Right forelimb (tissue), 1 donor: ENCODE data around the gene RNF150.

ENCODE experiments used
- DNase-seq: peaks from one replicate; pipeline ENCODE4 v3.0.0-alpha.2; 2018

RNF150 gene

DNA sequence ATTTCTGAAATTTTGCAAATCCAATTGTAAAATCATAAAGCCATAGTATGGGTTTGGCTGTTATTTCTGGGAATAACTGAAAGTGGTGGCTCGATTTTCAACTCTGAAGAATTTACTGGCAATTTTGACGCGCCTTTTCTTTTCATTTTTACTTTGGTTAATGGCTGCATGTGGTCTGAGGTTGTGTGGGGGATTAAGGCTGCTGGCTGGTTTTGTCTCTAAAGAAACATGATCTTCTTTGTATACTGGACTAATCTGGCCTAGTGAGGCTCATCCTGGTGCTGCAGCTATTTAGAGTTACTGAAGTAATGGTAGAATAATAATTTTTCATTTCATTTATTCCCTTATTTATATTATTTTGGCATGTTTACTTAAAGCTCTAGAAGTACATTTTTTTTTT lies 164.0 kb downstream of the RNF150 start:
- DNase-seq = no peak

DNA sequence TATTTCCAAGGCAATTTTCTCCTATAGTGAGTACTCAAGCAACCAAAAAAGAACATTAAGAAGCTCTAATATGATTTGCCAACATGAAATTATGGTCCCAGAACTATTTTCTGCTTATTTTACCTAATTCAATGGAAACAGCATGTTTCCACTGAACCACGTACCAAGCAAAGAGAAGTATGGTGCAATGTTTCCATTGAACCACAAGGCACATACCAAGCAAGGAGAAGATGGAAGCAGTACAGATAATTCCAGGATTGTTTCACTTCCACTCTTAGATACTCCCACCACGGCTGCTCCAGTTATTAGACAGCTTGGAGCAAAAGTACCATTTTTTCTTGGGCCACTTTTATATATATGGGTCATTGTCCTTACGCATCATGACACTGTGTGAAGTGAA lies 164.9 kb downstream of the RNF150 start:
- no peak for DNase-seq

DNA sequence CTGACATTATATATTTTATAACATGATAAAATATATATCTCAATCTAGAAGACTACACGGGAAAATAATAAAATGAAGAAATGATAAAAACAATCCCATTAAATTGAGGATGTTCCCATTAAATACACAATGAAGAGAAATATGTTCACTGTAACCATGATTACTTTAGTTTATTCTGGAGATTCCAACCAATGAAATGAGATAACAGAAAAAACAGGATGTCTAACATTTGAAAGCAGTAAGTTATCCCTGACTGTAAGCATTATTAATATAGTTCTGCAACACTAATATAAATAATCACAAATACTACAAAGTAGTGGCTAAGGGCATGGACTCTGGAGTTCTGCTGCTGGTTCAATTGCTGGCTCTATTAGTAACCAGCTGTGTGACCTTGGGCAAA lies 169.4 kb downstream of the RNF150 start:
- no peak for DNase-seq

DNA sequence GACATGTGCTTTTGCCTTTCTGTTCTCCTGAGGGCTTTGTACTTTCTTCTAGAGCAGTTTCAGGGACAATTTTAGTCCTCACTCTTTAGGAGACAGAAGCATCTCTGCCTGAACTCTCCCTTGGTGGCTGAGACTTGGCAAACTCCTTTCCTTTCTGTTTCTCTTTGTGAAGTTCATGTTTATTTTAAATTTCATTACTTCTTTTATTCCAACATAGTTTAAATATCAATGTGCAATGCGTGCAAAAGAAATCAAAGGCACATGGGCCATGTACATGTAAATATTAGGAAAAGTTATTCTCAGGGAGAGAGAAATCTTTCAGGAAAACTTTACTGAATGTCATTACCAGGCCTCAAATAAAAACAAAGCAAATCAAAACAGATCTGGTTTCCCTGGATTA lies 177.6 kb downstream of the RNF150 start:
- DNase-seq = no peak

DNA sequence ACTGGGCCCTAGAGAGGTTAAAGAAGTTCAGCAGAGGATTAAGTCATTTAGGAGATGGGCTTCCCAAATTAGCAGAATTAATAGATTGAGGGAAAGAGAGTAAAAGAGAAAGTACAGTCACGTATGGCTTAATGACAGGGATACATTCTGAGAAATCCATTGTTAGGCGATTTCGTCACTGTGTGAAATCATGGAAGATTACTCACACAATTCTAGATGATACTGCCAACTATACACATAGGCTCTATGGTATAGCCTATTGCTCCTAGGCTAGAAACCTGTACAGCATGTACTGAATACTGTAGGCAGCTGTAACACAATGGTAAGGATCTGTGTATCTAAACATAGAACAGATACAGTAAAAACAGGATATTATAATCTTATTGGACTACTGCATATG lies 180.6 kb downstream of the RNF150 start:
- no peak for DNase-seq

DNA sequence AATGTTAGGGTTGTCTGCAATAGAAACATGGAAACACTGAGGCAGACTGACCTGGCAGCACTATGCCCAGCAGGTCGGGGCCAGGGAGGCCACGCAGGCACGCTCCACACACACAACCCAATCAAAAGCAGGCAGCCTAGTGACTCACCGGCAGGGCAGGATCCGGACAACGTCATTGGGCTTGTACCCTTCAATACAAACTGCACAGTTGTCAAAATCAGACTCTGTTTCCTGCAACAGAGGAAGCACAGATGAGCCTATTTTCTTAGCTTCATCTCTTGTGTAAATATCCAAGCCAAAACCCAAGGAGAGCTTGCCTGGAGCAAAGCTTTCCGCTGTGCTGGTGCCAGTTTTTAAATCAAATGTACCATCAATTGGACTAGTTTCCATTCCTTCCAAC lies 185.8 kb downstream of the RNF150 start:
- no peak for DNase-seq

DNA sequence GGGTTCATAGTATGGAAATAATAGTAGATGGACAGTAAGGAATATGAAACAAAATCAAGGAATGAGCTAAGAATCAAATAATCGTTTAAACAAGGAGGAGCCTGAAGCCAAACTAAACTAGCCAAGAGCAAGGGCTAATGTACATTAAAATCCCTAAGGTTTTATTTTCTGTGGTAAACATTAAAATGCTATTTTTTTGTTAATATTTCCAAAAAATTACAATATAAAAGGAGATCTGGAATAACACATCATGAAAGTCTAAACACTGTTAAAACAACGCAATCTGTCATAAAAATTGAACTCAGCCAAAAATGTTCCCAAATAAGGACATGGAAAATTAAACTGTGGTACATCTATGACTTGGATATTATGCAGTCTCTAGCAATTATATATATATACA lies 188.2 kb downstream of the RNF150 start:
- no peak for DNase-seq

DNA sequence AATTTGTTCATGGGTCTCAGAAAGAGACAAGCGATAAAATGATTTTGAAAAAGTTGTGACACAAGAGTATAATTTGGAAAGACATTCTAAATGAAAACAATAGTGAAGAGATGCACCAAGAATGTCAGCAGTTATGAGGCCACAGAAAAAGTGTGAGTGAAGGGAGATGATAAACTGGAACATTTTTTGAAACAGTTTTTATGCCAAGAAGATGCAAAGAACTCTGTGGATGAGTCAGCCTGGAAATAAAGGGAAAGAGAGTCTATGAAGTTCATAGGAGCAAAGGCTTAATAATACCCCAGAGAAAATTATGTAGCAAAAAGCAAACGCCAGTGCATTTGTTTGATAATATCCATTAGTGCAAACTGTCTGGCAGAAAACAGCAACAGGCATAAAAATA lies 188.7 kb downstream of the RNF150 start:
- DNase-seq = no peak

DNA sequence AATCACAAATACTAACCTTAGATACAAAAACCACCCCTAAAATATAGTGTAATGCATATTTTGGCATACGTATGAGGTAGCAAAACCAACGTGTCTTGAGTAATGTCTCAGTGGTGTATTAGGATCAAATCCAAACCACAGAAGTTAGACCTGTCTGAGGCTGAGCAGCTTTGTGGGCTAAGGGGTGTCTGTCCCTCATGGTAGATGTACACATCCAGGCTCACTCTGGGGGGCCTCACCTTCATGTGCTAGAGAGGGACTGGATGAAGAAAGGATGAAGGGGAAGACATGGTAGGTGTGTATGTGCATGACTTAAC lies 189.1 kb downstream of the RNF150 start:
- DNase-seq = no peak

DNA sequence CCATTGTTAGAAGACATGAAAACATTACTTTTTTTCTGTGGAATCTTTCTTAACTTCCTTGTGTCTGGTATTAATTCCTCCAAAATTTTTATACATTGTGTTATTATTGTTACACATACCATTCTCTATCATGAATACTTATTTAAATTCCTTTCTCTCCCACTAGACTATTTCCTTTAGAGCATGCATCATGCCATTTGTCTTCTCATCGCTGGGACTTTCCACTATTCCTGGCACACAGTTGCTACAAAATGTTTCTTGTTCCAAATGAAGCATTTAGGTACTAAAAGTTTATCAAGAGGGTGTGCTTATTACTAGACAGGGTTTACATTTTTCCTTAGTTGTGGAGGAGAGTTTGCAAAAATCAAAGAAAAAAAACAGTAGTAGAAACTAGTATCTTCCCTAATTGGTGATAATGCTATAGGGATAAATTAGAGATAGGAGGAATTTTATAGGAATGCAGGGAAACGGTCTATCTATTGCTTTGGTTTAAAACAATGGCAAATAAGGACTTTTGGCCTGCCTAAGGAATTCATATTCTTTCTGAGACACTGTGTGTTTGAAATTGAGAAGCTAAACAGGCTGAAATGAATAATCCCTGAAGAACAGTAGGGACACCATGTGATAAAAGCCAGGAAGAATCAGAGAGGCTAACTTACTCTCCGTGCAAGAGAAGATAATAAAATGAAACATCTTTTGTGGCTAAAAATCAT lies 189.6 kb downstream of the RNF150 start:
- no peak for DNase-seq

DNA sequence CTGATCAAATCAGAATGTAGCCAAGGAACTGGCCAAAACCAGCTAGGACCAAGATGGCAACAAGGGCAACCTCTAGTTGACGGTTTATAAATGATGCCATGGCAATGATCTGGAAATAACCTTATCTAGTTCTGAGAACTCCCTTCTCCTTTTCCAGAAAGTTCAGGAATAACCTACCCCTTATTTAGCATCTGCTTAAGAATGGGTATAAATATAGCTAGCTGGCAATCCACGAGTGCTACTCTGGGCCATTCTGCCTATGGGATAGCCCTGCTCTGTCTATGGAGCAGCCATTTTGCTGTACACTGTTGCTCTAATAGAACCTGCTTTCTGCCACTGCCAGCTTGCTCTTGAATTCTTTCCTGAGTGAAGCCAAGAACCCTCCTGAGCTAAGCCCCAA lies 192.7 kb downstream of the RNF150 start:
- DNase-seq = no peak

DNA sequence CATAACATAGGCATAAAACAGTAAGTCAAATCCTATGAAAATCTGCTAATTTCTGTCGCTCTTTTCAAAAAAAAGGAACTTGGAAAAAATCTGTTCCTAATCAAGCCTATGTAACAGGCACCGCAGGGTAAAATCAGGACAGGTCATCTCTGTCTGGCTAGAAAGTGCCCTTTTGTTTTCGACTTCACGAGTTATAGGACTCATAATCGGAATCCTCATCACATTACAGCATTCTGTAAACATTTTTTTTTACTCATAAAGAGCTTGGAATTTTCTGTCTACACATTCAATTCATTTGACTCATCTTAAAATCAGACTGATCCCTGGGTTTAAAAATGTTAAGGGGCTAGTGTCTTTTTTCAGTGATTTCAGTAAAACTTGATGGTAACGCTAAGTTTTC lies 195.4 kb downstream of the RNF150 start:
- DNase-seq = no peak

DNA sequence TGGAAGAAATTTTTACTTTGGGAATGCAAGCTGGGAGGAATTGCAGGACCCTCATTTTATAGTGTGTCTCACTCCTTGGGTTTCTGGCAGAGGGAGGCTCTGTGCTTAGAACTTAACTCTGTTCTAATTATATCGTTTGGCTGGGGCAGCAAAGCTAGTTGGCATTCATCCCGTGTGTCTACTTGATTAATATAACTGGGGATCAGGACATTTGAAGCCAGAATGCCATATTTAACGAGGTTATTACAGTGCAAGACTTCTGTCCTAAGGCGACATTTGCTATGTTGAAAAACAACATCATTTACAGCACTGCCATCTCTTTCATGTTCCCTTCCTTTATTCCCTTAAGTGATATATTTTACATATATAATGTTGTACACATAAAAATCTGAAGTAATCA lies 198.0 kb downstream of the RNF150 start:
- no peak for DNase-seq

DNA sequence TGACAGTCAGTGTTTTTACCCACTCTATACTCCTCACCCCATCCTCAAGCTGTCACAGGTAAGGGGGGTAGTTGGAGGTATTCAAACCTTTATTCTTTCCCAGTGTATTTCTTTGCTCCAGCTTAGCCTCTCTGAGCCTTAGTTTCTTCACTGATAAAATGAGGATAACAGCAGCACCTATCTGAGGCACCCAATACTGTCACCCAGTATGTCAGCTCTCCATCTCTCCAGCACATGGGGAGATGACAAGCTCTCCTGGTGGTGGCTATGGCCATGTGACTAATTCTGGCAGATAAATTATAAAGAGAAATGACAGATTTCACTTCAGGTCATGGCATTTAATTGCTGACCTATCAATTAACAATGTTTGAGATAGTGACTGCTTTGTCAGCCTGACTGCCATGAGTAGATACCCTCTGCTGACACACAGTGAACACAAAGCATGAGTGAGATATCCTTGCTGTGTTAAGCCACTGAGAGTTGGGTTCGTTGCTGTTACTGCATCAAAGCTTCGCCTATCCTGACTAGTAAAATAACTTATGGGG lies 200.7 kb downstream of the RNF150 start:
- no peak for DNase-seq

DNA sequence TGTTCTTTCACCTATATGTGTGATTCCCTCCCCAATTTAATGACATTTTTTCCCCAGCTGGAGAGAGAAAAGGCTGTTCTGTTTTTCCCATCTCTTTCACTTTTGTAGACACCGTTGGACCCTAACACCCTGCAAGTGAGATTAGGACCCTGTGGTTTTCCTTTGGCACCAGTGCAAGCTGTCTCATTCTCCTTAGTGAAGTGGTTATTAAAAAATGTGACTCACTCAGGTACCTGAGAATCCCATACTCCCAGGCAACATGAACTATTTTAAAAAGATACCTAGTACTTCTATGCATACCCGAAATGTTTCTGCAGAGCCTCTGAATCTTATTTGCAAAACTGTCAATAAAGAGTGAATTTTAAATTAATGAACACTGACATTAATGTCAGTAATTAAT lies 201.4 kb downstream of the RNF150 start:
- DNase-seq = no peak

DNA sequence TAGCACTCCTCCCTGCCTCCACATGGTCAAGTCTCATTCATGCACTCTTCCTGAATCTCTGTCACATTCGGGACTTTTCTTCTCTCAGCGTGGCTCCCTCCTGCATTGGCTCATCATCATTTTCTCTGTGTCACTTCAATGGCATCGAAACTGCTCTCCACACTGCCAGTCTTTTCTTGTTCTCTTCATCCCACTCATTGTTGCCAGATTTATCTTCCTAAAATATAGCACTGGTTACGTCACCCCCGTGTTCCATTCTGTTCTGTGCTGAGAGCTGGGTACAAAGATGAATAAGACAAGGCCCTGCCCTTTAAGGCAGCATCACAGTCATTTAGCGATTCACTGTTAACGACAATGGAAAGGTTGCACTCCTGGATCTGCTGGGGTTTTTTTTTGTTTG lies 202.7 kb downstream of the RNF150 start:
- DNase-seq = no peak

DNA sequence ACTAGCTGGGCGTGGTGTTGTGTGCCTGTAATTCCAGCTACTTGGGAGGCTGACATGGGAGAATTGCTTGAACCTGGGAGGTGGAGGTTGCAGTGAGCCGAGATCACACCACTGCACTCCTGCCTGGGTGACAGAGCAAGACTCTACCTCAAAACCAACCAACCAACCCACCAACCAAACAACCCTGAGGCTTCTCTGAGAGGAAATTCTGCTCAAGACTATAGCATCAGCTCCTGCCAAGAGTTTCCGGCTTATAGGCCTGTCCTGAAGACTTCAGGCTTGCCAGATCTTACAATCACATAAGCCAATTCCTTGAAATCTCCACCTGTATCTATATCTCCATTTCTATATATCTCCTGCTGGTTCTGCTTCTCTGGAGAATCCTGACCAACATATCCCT lies 203.3 kb downstream of the RNF150 start:
- no peak for DNase-seq

DNA sequence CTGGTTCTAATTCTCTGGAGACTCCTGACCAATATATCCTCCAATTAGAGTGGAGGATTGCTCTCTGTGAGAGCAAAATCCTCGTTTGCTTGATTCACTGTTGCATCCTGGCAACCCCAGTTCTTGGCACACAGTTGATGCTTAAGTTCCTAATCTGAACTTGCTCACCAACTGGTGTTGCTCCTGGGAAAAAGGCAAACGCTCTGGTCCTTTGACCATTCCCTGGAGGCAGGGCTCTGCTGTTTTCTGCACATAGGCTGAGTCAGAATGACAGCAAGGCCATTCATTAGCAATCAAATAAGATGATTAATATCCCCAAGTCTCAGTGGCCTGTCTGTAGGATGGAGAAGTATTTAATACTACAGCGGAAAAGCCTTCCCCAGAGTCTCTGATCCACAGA lies 204.4 kb downstream of the RNF150 start:
- DNase-seq = no peak

DNA sequence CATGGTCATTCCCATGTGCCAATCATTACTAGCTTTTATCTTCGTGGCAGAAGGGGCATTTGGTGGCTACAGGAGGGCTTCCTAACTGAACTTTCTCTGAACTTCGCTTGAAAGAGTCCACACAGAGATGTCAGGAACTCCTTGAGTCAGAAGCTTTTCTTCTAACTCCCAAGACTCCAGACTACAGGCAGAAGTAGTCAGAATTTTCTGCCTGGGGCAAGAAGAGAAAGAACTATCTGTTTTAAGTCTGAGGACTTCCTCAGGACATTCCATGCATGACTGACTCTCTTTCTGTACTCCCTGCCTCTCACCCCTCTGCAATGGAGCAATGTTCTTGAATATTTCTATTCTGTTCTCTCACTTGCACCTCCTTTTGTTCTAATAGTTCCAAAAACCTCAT lies 206.6 kb downstream of the RNF150 start:
- no peak for DNase-seq

DNA sequence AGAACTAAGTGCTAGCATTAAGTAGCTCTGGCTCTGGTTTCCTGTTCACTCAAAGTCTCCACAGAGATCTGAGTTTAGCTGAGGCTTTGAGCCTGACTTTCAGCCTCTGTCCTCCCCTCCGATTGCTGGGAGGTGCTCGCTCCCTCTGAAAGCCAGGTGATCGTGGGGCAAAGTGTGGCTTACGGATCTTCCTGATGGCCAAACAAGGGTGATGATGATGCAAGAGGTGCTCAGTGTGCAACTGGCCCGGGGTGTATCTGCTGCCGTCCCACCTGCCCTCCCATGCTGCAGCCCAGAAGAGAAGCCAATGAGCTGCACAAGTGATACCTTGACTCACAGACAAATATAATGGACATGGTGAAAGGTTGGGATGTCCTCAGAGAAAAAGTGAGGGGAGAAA lies 207.9 kb downstream of the RNF150 start:
- DNase-seq = no peak

DNA sequence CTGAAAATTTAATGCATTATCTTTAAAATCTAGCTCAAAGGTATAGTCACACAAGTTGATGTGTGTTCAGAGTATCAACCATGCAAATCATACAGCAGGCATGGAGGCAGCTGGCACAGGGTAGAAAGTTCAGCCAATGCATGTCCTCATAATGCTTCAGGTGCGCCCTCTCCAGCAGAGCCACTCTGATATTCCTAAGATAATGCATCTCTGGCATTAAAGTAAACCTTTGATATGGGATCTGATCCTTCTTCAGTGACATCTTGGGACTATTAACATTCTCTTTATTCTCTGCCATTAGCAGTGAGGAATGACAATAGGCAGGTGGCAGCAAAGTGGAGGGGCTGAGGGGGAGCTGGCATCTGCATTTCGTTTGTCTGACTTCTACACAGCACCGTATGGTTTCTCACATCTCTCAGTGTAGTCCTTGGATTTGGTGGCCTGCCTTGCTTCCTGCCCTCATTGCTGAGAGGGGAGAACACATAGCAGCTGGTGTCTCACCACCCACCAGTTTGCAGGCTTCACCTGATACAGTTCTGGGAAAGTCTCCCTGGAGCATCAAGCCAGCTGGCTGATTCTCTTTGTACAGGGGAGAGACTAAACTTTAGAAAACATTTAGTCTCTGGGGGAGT lies 208.4 kb downstream of the RNF150 start:
- no peak for DNase-seq

DNA sequence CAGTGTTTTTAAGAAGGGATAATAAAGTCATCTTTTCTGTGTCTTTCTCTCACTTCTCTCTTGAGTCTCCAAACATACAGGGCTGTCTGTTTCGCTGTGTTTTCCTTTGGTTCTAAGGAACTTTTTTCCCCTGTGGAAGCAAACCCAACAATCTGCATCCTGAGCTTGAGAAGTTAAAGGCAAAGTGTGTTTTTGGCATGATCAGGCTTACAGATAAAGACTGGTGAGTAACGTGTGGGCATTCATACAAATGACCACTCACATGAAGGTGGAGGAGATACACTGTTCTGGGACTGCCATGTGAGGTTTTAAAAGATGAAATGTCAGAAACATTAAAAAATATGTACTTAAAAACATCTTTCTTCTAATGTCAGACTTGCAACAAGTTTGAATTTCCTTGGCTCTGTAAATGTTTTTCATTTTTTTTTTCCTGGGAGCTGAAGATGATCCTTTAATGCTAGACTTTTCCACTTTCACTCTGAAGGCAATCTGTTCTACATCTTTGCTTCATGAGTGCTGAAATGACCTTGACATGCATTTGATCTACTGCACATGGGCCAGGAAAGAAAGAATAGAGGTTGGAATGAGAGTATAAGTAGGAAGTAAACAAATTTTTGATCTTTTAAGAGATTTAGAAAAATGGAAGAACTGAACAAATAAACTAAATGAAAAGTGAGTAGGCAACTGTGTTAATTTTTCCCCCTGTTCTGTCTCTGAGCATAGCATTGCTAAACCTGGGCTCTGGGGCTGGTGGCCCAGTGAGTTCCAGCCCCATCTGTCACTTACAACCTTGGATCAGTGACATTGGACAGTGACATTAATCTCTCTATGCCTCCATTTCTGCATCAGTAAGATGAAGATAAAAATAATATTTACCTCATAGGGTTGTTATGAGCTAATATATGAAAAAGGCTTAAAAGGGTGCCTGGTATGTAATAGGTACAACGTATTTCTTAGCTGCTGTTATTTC lies 226.0 kb downstream of the RNF150 start:
- DNase-seq = no peak

DNA sequence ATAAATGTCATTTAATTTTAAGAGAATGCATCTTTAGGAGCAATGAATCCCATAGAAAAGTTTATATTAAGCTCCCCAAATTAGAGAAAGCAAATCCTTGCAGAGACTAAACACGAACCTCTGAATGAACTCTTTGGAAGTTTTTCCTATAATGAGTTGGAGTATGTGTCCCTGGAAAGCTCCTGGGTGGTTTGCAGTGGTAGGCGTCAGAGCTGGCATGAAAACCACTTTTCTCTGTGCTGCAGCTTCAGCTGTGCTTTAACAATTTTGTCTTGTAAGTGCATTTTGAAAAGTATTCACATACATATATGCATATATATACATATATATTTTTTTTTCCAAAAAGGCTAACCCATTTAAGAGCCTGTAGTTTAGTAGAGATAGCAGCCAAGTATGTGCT lies 228.4 kb downstream of the RNF150 start:
- no peak for DNase-seq
